ENCODE results near the gene ZBTB49. TPM values are rescaled to one million over a fixed set of nuclear protein-coding genes. Genes with fewer than 3 reads are reported as not detected.

ZBTB49 gene
- total RNA-seq, 1 donor from 2014 or later, result 8.4 TPM

DNA sequence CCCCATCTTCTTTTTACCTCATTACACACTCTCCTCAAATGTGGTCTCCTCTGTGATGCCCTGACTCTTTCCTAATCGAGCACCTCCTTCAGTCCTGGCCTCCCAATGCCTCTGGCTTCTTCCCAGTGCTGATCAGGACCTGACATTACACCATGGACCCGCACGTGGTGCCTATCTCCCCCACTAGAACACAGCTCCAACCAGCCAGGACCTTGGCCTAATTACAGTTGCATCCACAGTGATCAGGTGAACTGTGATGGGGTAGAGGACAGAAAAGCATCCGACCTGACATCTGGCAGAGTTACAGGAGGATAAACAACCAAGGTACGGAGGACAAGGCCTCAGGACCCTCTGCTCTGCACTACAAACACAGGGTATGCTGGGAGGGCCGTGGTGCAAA lies 12.5 kb upstream of the ZBTB49 start:
- intact Hi-C loops (cut with micrococcal nuclease), result no loop called here

- intact Hi-C loops (cut with micrococcal nuclease), result no loop called here
Measured at GRCh38 chr4:4281787-4282186, 8.3 kb upstream of the ZBTB49 start.

DNA sequence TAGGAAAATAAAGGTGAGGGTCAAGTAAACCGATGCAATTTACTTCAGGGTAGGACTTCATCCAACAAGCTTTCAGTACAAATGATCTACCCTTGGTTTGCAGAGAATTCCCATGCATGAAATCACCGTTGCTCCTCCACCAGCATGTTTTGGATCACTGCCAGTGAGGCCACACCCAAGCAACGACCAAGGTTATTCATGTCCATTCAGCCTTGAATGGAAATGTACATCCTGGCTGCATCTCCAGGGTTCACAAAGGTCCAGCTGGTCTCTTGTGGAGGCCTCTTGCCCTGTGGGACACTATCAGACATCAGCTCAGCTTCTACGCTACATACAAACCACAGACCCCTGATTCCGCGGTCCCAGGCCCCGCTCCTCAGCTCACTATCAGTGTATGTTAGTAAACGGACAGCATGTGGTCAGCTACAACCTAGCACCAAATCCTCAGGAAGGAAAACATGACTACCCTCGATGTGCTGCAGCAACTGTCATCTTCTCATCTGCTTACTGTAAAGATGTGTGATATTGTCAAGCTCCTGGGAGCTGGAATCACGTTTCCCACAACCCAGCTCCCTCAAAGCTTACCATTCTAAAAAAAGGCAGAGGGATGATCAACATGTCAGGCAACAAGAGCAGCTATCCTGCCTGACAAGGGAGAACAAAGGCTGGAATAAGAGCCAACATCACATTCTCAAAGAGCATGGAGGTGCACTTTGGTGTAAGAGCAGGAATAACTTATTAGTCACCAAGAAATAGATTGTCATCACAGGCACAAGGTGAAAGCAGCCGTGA lies 5.0 kb upstream of the ZBTB49 start:
- intact Hi-C loops (cut with micrococcal nuclease), result no loop called here

DNA sequence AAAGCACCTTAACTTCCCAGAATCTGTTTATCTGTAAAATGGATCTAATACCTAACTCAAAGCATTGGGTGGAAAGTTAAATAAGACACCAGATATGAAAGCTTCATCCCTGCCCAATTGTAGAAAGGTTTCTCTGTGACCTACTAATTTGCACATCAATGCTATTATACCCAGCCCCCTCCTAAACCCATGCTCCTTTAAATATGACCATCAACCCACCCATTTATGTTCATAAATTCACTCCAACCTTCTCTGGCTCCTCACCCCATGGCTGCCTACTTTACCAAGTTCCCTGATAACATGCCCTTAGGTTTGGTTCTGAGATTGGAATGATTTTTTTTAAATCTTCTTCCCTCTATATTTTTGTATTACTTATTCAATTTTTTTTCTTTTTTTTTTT lies 2.0 kb upstream of the ZBTB49 start:
- intact Hi-C loops (cut with micrococcal nuclease), result no loop called here

- intact Hi-C loops (cut with micrococcal nuclease), result no loop called here
Measured at GRCh38 chr4:4289055-4289454, 996 bp upstream of the ZBTB49 start.

DNA sequence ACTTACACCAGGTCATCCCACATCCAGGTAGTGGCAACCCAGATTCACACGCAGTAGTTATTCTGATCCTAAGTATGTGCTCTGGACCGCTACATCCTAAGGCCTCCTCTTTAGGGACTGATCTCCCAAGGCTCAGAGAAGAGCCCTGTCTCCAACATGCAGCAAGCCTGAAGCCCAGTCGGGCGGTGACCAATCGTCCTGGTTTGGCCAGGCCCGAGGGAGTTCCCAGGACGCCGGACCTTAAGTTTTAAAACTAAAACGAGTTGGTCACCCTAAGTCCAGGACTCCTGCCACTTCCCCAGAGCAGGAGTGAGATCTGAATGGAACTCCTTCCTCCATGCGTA lies 482 bp upstream of the ZBTB49 start:
- intact Hi-C loops (cut with micrococcal nuclease), result no loop called here

GRCh38 chr4:4293279-4293678 lies 3.2 kb downstream of the ZBTB49 start:
- intact Hi-C loops (cut with micrococcal nuclease), result loop anchor here (1.0 kb wide), 1 partner anchor 41 kb away; no protein-coding TSS in a partner anchor

- intact Hi-C loops (cut with micrococcal nuclease), result no loop called here
Measured at GRCh38 chr4:4296283-4296846, 6.3 kb downstream of the ZBTB49 start.

GRCh38 chr4:4299006-4299405 lies 9.0 kb downstream of the ZBTB49 start:
- intact Hi-C loops (cut with micrococcal nuclease), result no loop called here

DNA sequence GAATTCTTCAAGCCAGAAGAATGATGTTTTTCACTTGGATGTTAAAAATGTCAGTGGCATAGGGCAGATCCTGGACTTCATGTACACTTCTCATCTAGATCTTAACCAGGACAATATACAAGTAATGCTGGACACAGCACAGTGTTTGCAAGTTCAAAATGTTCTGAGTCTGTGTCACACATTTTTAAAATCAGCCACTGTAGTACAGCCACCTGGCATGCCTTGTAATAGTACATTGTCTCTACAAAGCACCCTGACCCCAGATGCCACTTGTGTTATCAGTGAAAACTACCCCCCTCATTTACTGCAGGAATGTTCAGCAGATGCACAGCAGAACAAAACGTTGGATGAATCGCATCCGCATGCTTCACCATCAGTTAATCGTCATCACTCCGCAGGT lies 11.9 kb downstream of the ZBTB49 start:
- intact Hi-C loops (cut with micrococcal nuclease), result no loop called here

- intact Hi-C loops (cut with micrococcal nuclease), result no loop called here
Measured at GRCh38 chr4:4302416-4302815, 12.4 kb downstream of the ZBTB49 start.

GRCh38 chr4:4306920-4307319 lies 16.9 kb downstream of the ZBTB49 start:
- intact Hi-C loops (cut with micrococcal nuclease), result no loop called here

- intact Hi-C loops (cut with micrococcal nuclease), result no loop called here
Measured at GRCh38 chr4:4308800-4309441, 18.9 kb downstream of the ZBTB49 start.

- intact Hi-C loops (cut with micrococcal nuclease), result no loop called here
Measured at GRCh38 chr4:4311193-4311592, 21.1 kb downstream of the ZBTB49 start.

DNA sequence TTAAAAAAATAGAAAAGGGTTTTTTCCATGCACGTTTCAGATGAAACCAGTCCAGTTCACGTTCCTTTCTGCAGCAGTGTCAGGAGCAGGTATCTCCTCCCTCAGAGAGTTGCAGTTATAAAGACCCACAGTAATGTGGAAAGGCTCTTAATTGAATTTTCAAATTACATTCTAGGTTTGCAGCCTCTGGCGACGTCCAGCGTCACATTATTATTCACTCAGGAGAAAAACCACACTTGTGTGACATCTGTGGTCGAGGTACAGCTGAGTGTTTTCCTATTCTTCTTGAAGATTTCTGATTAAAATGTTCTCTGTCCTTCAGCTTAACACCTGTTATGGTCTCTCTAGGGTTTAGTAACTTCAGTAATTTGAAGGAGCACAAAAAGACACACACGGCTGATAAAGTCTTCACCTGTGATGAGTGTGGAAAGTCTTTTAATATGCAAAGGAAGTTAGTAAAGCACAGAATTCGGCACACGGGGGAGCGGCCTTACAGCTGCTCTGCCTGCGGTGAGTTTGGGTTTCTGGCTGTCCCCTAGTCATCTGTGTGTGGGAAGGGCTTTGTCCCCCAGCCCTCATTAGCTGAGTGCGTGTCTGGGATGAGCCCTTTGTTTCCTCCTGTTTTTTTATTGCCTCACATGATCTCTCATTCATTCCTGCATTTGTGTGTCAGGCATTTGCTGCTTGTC lies 25.6 kb downstream of the ZBTB49 start:
- intact Hi-C loops (cut with micrococcal nuclease), result no loop called here

DNA sequence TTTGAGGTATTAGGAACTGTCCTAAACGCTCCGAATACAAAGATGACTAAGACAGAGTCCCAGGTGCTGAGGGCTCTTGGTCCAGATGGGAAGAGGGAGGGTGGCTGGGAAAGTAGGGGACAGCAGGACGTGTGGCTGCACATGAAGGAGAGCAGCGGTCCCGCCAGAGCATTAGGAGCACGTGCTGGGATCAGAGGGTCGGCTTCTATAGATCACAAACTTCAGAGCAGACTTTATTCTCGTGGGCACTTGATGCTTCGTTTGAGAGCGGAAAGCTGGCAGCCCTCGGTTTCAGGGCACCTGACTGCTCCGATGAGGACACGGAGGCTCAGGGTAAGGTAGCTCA lies 26.1 kb downstream of the ZBTB49 start:
- intact Hi-C loops (cut with micrococcal nuclease), result no loop called here

DNA sequence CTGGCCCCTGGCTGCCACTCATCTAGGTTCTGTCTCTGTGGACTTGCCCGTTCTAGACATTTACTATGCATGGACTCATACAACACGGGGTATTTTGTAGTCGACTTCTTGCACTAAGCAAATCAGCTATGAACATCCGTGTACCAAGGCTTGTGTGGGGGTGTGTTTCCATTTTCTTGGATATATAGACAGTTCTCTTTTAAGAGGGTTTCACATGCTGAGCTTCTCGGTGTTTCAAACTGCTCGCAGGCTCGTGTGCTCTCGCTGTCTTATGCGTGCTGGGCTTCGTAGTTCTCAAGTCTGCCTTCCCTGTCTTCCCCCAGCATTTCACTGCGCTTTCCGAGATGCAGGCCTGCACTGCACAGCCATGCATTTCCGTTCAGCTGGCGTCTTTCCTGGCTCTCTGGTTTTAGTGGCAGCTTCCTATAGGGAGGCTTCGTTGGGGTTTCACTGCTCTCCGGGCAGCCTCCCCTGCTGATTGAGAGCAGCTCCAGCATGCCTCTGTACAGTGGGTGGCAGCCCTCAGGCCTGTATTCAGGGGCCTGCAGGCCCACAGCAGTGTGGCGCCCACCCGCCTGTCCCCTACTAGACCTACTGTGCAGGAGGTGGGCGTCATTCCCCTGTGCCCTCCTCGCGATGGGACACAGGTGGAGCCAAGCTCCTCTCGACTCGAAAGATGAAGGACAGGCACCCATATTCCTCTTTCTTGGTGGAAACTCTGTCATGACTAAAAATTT lies 27.6 kb downstream of the ZBTB49 start:
- intact Hi-C loops (cut with micrococcal nuclease), result no loop called here

- intact Hi-C loops (cut with micrococcal nuclease), result no loop called here
Measured at GRCh38 chr4:4320528-4320927, 30.5 kb downstream of the ZBTB49 start.

- intact Hi-C loops (cut with micrococcal nuclease), result no loop called here
Measured at GRCh38 chr4:4320951-4321714, 31.1 kb downstream of the ZBTB49 start.

DNA sequence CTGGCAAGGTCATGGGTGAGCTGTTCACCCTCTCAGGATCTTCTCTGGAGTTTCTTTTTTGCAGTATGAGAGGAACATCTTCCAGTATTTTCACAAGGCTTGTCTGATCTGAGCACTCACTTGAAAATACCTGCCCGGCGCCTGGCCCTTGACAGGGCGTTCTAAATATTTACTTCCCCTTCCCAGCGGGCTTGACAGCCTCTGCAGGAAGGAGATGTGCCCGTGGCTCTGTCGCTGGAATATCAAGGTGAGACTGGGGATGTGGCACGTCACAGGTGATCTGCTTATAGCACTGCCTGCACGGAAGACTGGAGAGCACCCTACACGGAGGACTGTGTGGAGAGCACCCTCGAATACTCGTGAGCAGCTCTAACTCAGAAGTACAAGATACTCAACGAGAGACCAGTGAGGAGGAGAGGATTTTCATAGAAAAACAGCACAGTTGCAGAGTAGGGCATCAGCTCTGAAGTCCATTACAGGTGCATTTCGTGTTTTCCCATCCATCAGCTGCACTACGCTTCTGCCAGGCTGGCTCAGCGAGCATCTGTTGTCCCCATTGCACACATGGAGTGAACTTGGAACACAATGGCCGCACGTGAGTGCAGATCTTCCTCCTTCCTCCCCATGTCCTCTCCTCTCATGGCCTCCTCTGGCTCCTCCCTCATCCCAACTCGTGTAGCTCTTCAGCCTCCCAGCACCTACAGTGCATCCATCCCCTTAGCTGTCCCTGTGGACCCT lies 32.1 kb downstream of the ZBTB49 start:
- intact Hi-C loops (cut with micrococcal nuclease), result no loop called here

All from T-helper 1 cell treated with Interleukin-12 subunit alpha and Interleukin-12 subunit beta and Interleukin-4 antibody, amounts not matched to agents 30 ng/mL and 1 ng/mL, for 36 hours (primary cell).